Parathyroid adenoma (tissue), 2 donors: ENCODE measurements around the gene MYO3B.

Experiments
- H2AFZ ChIP-seq: fragments of 300-600 bp; sonication (generic); one replicate; pipeline ENCODE4 v1.7.0; 2017; ENCODE audit warnings: antibody characterized with exemption, mild to moderate bottlenecking
- H3K27ac ChIP-seq: fragments of 300-600 bp; sonication (generic); one replicate; pipeline ENCODE4 v1.7.0; 2017
- H3K27me3 ChIP-seq: fragments of 300-600 bp; sonication (generic); one replicate; pipeline ENCODE4 v1.7.0; 2017; ENCODE audit warnings: low read length; ENCODE audit not compliant: control insufficient read depth, insufficient read depth
- H3K36me3 ChIP-seq: fragments of 300-600 bp; sonication (generic); one replicate; pipeline ENCODE4 v1.7.0; 2017; ENCODE audit warnings: low read length; ENCODE audit not compliant: control insufficient read depth, insufficient read depth
- H3K4me1 ChIP-seq: fragments of 300-600 bp; sonication (generic); one replicate; pipeline ENCODE4 v1.7.0; 2017; ENCODE audit warnings: control low read depth
- H3K4me2 ChIP-seq: fragments of 300-600 bp; sonication (generic); one replicate; pipeline ENCODE4 v1.7.0; 2017; ENCODE audit warnings: low read length
- H3K4me3 ChIP-seq: fragments of 300-600 bp; sonication (generic); one replicate; pipeline ENCODE4 v1.7.0; 2017; ENCODE audit warnings: low read depth, low read length
- H3K79me2 ChIP-seq: fragments of 300-600 bp; sonication (generic); one replicate; pipeline ENCODE4 v1.7.0; 2017; ENCODE audit warnings: control low read depth
- H3K9ac ChIP-seq: fragments of 300-600 bp; sonication (generic); one replicate; pipeline ENCODE4 v1.7.0; 2017; ENCODE audit warnings: mild to moderate bottlenecking
- H3K9me3 ChIP-seq: fragments of 300-600 bp; sonication (generic); one replicate; pipeline ENCODE4 v1.7.0; 2017; ENCODE audit warnings: low read length; ENCODE audit not compliant: control insufficient read depth
- CTCF ChIP-seq: fragments of 300-600 bp; sonication (generic); IDR thresholded peaks from one replicate; pipeline ENCODE4 v1.7.0; 2017; ENCODE audit warnings: antibody characterized with exemption, mild to moderate bottlenecking
- donor health status: primary hyperparathyroidism.

The MYO3B gene

GRCh38 chr2:170436077-170436943, 258.4 kb downstream of the MYO3B start:
- H3K27ac ChIP-seq: no peak overlapping the region
- H3K27me3 ChIP-seq: no peaks in the 10 kb centered on the region
- H3K9me3 ChIP-seq: no peaks in the 10 kb centered on the region
- no peak overlapping the region for H3K4me3 ChIP-seq
- H3K36me3 ChIP-seq: no peaks in the 10 kb centered on the region
- no peak overlapping the region for H3K4me2 ChIP-seq
- no peaks in the 10 kb centered on the region for H3K4me1 ChIP-seq
- no peak overlapping the region for H2AFZ ChIP-seq
- H3K9ac ChIP-seq: no peak overlapping the region
- TF ChIP-seq CTCF: no peak
- no peaks in the 10 kb centered on the region for H3K79me2 ChIP-seq

GRCh38 chr2:170446078-170446477, 268.1 kb downstream of the MYO3B start:
- H3K4me3 ChIP-seq: no peak overlapping the region
- no peak for TF ChIP-seq CTCF

GRCh38 chr2:170449034-170449433, 271.1 kb downstream of the MYO3B start:
- H3K4me2 ChIP-seq: no peak overlapping the region
- no peak overlapping the region for H3K9ac ChIP-seq
- no peak for TF ChIP-seq CTCF
- no peak overlapping the region for H3K27ac ChIP-seq
- H3K4me3 ChIP-seq: no peak overlapping the region
- H3K79me2 ChIP-seq: no peaks in the 10 kb centered on the region
- H3K27me3 ChIP-seq: no peaks in the 10 kb centered on the region
- no peaks in the 10 kb centered on the region for H3K36me3 ChIP-seq
- H3K4me1 ChIP-seq: no peaks in the 10 kb centered on the region
- no peaks in the 10 kb centered on the region for H3K9me3 ChIP-seq
- no peak overlapping the region for H2AFZ ChIP-seq

More at GRCh38 chr2:170446078-170446477, 268.1 kb downstream of the MYO3B start:
- H3K4me2 ChIP-seq: no peak overlapping the region
- H3K27ac ChIP-seq: no peak overlapping the region
- no peaks in the 10 kb centered on the region for H3K9me3 ChIP-seq
- H3K4me1 ChIP-seq: no peaks in the 10 kb centered on the region
- H3K36me3 ChIP-seq: no peaks in the 10 kb centered on the region
- no peaks in the 10 kb centered on the region for H3K27me3 ChIP-seq
- H3K9ac ChIP-seq: no peak overlapping the region
- no peak overlapping the region for H2AFZ ChIP-seq
- no peaks in the 10 kb centered on the region for H3K79me2 ChIP-seq

- Histone ChIP-seq H3K4me1 (no peaks in the 10 kb centered on the region), H3K27ac (no peak overlapping the region), H3K9ac (no peak overlapping the region), H3K27me3 (no peaks in the 10 kb centered on the region), H3K36me3 (no peaks in the 10 kb centered on the region), H2AFZ (no peak overlapping the region), H3K4me3 (no peak overlapping the region), H3K4me2 (no peak overlapping the region), H3K79me2 (no peaks in the 10 kb centered on the region), H3K9me3 (no peaks in the 10 kb centered on the region)
- TF ChIP-seq CTCF: no peak
Measured at GRCh38 chr2:170454471-170455372, 276.8 kb downstream of the MYO3B start.
